GM12878 (cell line): Measurements from ENCODE around the gene ASIC5. TPM values are rescaled to one million over a fixed set of nuclear protein-coding genes. Genes with fewer than 3 reads are reported as not detected.

Source experiments
- ATAC-seq: fragments of 200-7000 bp; cut with Tn5 transposase; 3 replicates; pipeline ENCODE4 v1.9.1; 2020; ENCODE audit warnings: mild to moderate bottlenecking, moderate library complexity
- BruUV-seq: library from RNA; stranded (reverse); fragments of 400-500 nt; replicated peaks from 2 replicates; lab custom pipeline; 2021; lab: Mats Ljungman, UMichigan
- CTCF ChIA-PET: fragments of 300-600 bp; sonication (Branson Sonifier 250); formaldehyde crosslinking; extraction: SDS; loops from one replicate; lab custom pipeline; 2021; ENCODE audit warnings: inconsistent platforms; lab: Yijun Ruan, JAX
- POLR2A ChIA-PET: fragments of 350-600 bp; formaldehyde crosslinking; extraction: SDS; loops from one replicate; lab custom pipeline; 2021; ENCODE audit warnings: inconsistent platforms; lab: Charles Lee
- RAD21 ChIA-PET: fragments of 300-600 bp; sonication (Branson Sonifier 250); formaldehyde crosslinking; loops from one replicate; lab custom pipeline; 2023; ENCODE audit warnings: antibody characterized with exemption; ENCODE audit not compliant: unreplicated experiment; lab: Charles Lee
- SMC1A ChIA-PET: fragments of 300-600 bp; sonication (Branson Sonifier 250); formaldehyde crosslinking; loops from one replicate; lab custom pipeline; 2023; ENCODE audit not compliant: unreplicated experiment, uncharacterized antibody; lab: Charles Lee
- DNase-seq: peaks from one replicate; pipeline ENCODE4 v3.0.0-alpha.2; 2011; ENCODE audit warnings: low read depth, low spot score
- FAIRE-seq: peaks from 3 replicates; lab custom pipeline; 2011; peaks lifted over from hg19 to GRCh38; lab: Jason Lieb, UNC
- H2AFZ ChIP-seq: 2 replicates; pipeline ENCODE4 v1.6.0; 2011; ENCODE audit warnings: low read depth, low read length, control low read depth; ENCODE audit not compliant: control insufficient read depth
- H3K27ac ChIP-seq: 2 replicates; pipeline ENCODE4 v1.5.1; 2011; ENCODE audit warnings: control low read depth; ENCODE audit not compliant: control insufficient read depth, insufficient read depth
- H3K27me3 ChIP-seq, 2 experiments: replicated peaks in 1 of 2; 2 replicates each; pipeline versions ENCODE4 v1.6.0 to v1.6.1; 2011; ENCODE audit warnings: low read length in 1 of 2; ENCODE audit not compliant: control insufficient read depth in 2 of 2, insufficient read depth in 2 of 2
- H3K36me3 ChIP-seq, 2 experiments: 2 replicates each; pipeline ENCODE4 v1.5.1; 2011; ENCODE audit warnings: low read length in 1 of 2; ENCODE audit not compliant: control insufficient read depth in 2 of 2, insufficient read depth in 2 of 2
- H3K4me1 ChIP-seq: 2 replicates; pipeline ENCODE4 v1.6.1; 2011; ENCODE audit warnings: mild to moderate bottlenecking, low read length, moderate library complexity, mixed read lengths; ENCODE audit not compliant: control insufficient read depth, insufficient read depth
- H3K4me2 ChIP-seq: 2 replicates; pipeline ENCODE4 v1.6.0; 2011; ENCODE audit warnings: control low read depth; ENCODE audit not compliant: control insufficient read depth, insufficient read depth
- H3K4me3 ChIP-seq: fragments of 200-600 bp; sonication (generic); 2 replicates; pipeline ENCODE4 v1.5.1; 2016
- H3K79me2 ChIP-seq: 2 replicates; pipeline ENCODE4 v1.6.0; 2011; ENCODE audit warnings: low read length; ENCODE audit not compliant: control insufficient read depth, insufficient read depth
- H3K9ac ChIP-seq: 2 replicates; pipeline ENCODE4 v1.8.0; 2011; ENCODE audit warnings: low read length, control low read depth, mixed read lengths; ENCODE audit not compliant: control insufficient read depth, insufficient read depth
- H3K9me3 ChIP-seq: replicated peaks from 3 replicates; pipeline ENCODE4 v1.5.1; 2011; ENCODE audit warnings: mild to moderate bottlenecking, low read length; ENCODE audit not compliant: control insufficient read depth, insufficient read depth
- H4K20me1 ChIP-seq: 2 replicates; pipeline ENCODE4 v1.6.0; 2011; ENCODE audit not compliant: control insufficient read depth, insufficient read depth
- RAD51 ChIP-seq: fragments of 450-650 bp; IDR thresholded peaks from 2 replicates; pipeline ENCODE4 v1.6.1; 2016; ENCODE audit warnings: moderate library complexity, mild to moderate bottlenecking, inconsistent platforms
- USF1 ChIP-seq: IDR thresholded peaks from 2 replicates; pipeline ENCODE4 v1.6.1; 2011; ENCODE audit warnings: borderline replicate concordance, low read depth, mild to moderate bottlenecking, moderate library complexity, mixed read lengths, low read length; ENCODE audit not compliant: insufficient read depth; ENCODE audit errors: extremely low read length
- WGBS: methylation state at CpG from one replicate; pipeline ENCODE4 v1.1.6; 2016; ENCODE audit warnings: low lambda C conversion rate; ENCODE audit not compliant: insufficient replicate concordance, insufficient coverage; ENCODE audit errors: missing lambda C conversion rate; 5-methylcytosine and 5-hydroxymethylcytosine counted together
- in situ Hi-C: fragments of 300-500 bp; cut with MboI; formaldehyde crosslinking; loops from 9 replicates; pipeline ENCODE4 v1.14.3; 2018; ENCODE audit warnings: mixed read lengths
- intact Hi-C: fragments of 100-400 bp; cut with micrococcal nuclease; formaldehyde crosslinking; loops from one replicate; pipeline ENCODE4 v1.14.2; 2022; ENCODE audit not compliant: unreplicated experiment
- polyA plus RNA-seq, 11 experiments: library from polyadenylated mRNA; depleted of rRNA in 4 of 11; unstranded in 6 of 11; stranded (reverse) in 5 of 11; fragments of >200 nt; fragmentation: Nextera tagmentation in 4 of 11; fragmentation: Illumina TruSeq in 1 of 11; extraction: Ambion mirVana in 4 of 11; extraction: Trizol in 1 of 11; gene quantifications; 1 replicate in 1 of 11; 2 replicates in 10 of 11; pipeline versions ENCODE4 v1.2.1 to v1.2.3, GENCODE V29; 2011 to 2016; ENCODE audit warnings: inconsistent platforms in 2 of 11, missing spikeins in 2 of 11, low read depth in 1 of 11
- total RNA-seq, 4 experiments: library from RNA; depleted of rRNA in 3 of 4; stranded (reverse); fragments of >200 nt in 3 of 4; fragmentation: Illumina TruSeq in 1 of 4; extraction: Trizol in 1 of 4; gene quantifications; 2 replicates each; pipeline versions ENCODE4 v1.2.1 to v1.2.3, GENCODE V29; 2013 to 2021
- TF ChIP-seq, protein P1 (sequence below): IDR thresholded peaks from 2 replicates; pipeline ENCODE4 v1.6.1; 2011; ENCODE audit warnings: low read depth, low read length, improper control_type of control experiment, borderline replicate concordance

Gene ASIC5
- total and polyA plus RNA-seq, 10 of the 15 experiments (the other 5 are each of a cell fraction or from before 2014, with no cell fraction given): not detected

DNA sequence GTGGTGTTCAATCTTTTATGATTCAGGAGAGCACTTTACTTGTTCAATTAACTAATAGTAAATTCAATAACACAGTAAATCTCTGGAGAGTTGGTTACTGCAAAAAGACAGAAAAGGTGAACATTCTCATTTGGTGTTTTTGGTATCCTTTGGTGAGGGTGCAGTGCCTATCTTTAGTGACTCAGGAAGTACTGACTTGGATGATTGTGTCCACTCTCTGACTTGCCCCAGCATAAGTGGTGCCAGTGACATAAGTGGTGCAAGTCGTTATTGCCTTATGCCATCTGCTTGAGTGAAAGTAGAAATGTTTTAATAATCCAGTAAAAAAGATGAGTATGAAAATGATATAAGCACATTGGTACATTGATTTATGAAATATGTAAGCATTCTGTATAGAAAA, 80.2 kb downstream of the ASIC5 start:
- Histone ChIP-seq H3K4me3 (no peak overlapping the region), H3K4me2 (no peak overlapping the region), H3K4me1 (no peaks in the 10 kb centered on the region), H3K36me3 (no peaks in the 10 kb centered on the region)
- TF ChIP-seq RAD51 (no peak), USF1 (no peak)
- TF ChIP-seq, all 136 proteins: peak for 0
- Histone ChIP-seq H3K9ac (no peak overlapping the region), H3K27ac (no peak overlapping the region), H3K27me3 (no peaks in the 10 kb centered on the region), H2AFZ (no peak overlapping the region), H3K9me3 (no peaks in the 10 kb centered on the region), H3K79me2 (no peaks in the 10 kb centered on the region), H4K20me1 (no peaks in the 10 kb centered on the region)
- ATAC-seq (peak; percentile 29; the same call in 2 of the 3 replicates), FAIRE-seq (no peak), DNase-seq (no peak)
- SMC1A ChIA-PET: interaction anchor here (1.9 to 2.1 kb wide), 3 partner anchors 13 to 24 kb away, joined by 4 to 12 read pairs (median 7); no protein-coding TSS in a partner anchor
- RAD21 ChIA-PET: interaction anchor here (1.0 to 3.6 kb wide), 8 partner anchors 12 to 342 kb away, joined by 3 to 39 read pairs (median 6); no protein-coding TSS in a partner anchor
- CTCF ChIA-PET: interaction anchor here (1.0 to 1.6 kb wide), 3 partner anchors 9 to 293 kb away, joined by 3 to 9 read pairs (median 5); no protein-coding TSS in a partner anchor
- in situ Hi-C loops (loop anchor here (25.0 kb wide), 2 partner anchors 799 to 974 kb away; no protein-coding TSS in a partner anchor), intact Hi-C loops (loop anchor here (2.0 to 5.0 kb wide), 3 partner anchors 257 to 979 kb away; no protein-coding TSS in a partner anchor)
- POLR2A ChIA-PET: interaction anchor here (0.6 to 0.7 kb wide), 2 partner anchors 116 to 1213 kb away, joined by 3 to 4 read pairs; no protein-coding TSS in a partner anchor
- BruUV-seq: no TSS peak
- WGBS: 0% methylated on average over 1 of the region's 1 CpG

GRCh38 chr4:155784637-155785036, 81.4 kb downstream of the ASIC5 start:
- SMC1A ChIA-PET: interaction anchor here (0.8 to 6.5 kb wide), 8 partner anchors 12 to 358 kb away, joined by 3 to 68 read pairs (median 5); no protein-coding TSS in a partner anchor
- H3K4me1 ChIP-seq: no peaks in the 10 kb centered on the region
- no peaks in the 10 kb centered on the region for H3K79me2 ChIP-seq
- H2AFZ ChIP-seq: no peak overlapping the region
- no peaks in the 10 kb centered on the region for H3K9me3 ChIP-seq
- 0% methylated on average over 1 of the region's 1 CpG for WGBS
- in situ Hi-C loops (loop anchor here (25.0 kb wide), 2 partner anchors 797 to 972 kb away; no protein-coding TSS in a partner anchor), intact Hi-C loops (loop anchor here (5.0 kb wide), 2 partner anchors 802 to 977 kb away; no protein-coding TSS in a partner anchor)
- TF ChIP-seq, protein P1, sequence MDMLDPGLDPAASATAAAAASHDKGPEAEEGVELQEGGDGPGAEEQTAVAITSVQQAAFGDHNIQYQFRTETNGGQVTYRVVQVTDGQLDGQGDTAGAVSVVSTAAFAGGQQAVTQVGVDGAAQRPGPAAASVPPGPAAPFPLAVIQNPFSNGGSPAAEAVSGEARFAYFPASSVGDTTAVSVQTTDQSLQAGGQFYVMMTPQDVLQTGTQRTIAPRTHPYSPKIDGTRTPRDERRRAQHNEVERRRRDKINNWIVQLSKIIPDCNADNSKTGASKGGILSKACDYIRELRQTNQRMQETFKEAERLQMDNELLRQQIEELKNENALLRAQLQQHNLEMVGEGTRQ: no peak
- CTCF ChIA-PET: interaction anchor here (0.7 to 3.6 kb wide), 12 partner anchors 11 to 345 kb away, joined by 3 to 27 read pairs (median 4); partner anchors contain the start of gene CTSO
- no TSS peak for BruUV-seq
- no peak overlapping the region for H3K4me3 ChIP-seq
- H3K27ac ChIP-seq: no peak overlapping the region
- H3K36me3 ChIP-seq: no peaks in the 10 kb centered on the region
- RAD21 ChIA-PET: interaction anchor here (0.9 to 2.4 kb wide), 8 partner anchors 12 to 256 kb away, joined by 3 to 17 read pairs (median 4); no protein-coding TSS in a partner anchor
- FAIRE-seq (no peak), DNase-seq (no peak), ATAC-seq (no peak)
- H4K20me1 ChIP-seq: no peaks in the 10 kb centered on the region
- POLR2A ChIA-PET: interaction anchor here (1.5 kb wide), 1 partner anchor 73 kb away, joined by 5 read pairs; no protein-coding TSS in a partner anchor
- no peak overlapping the region for H3K4me2 ChIP-seq
- H3K27me3 ChIP-seq: no peaks in the 10 kb centered on the region
- no peak overlapping the region for H3K9ac ChIP-seq
